D341Med (cell line): ENCODE results near the gene HDAC4.

Experiments
- DNase-seq: peaks from one replicate; pipeline ENCODE4 v3.0.0; 2012; ENCODE audit warnings: low spot score

Gene HDAC4

DNA sequence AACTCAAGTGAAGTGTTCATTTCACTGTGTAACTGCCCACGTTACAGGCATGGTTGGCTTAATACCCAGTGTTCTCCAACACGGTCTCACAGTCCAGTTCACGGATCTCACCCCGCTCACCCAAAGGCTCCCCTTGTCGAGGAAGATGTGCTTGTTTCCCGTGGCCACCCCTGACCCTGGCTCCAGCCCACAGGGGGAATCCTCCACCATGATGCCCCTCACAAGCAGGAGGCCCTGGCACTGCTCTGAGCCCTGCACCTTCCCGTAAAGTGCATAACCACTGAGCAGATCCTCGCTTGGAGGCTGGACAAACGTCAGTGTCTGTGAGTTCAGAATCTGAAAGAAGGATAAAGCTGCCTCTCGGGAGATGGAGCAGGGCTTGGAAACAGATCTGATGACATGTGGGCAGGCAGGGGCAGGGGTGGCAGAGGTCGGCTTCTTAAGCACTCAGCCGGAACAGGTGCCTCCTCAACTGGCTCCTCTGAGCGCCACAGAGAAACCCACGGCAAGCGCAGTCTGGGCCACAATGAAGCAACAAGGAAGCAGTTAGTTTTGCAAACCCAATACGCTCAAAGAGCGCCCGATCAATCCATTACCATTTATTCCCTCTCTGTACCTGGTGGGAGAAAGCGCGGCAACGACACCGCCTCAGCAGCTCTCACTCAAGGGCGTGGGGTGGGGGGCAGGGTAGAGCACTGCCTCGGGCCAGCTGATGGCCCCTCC is 17.6 kb downstream of the HDAC4 start:
- DNase-seq, result no peak

DNA sequence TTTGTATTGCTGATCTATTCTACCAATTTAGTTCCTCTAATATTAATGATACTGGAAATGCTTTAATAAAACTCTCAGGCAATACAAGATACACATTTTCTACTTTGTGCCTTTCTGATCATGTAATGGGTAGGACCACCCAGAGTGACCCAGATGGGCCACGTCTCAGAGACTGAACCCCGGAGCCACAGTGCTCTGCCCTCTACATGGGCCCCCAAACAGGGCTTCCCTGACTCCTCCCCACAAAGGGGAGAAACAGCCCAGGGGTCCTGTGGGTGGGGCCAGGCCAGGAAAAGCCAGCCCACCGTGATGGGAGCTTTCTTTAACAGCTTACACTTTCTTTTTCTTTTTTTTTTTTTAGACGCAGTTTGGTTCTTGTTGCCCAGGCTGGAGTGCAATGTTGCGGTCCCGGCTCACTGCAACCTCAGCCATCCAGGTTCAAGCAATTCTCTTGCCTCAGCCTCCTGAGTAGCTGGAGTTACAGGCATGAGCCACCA is 18.4 kb downstream of the HDAC4 start:
- no peak for DNase-seq

DNA sequence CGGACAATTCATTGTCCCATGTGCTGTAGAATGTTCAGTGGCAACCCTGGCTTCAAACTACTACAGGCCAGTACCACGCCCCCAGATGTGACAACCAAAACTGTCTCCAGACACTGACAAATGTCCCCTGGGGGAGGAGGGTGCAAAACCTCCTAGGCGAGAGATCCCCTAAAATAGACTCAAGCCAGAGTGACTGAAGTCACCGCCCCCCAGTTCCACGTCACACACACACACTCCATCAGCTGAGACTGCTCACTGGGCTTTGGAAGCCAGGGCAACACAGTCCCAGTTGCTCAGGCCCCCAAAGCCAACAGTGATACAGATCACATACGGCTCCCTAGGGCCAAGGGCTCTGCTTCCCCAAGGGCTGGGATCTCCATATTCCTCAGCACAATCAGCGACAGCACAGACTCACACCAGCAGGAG is 19.1 kb downstream of the HDAC4 start:
- no peak for DNase-seq

DNA sequence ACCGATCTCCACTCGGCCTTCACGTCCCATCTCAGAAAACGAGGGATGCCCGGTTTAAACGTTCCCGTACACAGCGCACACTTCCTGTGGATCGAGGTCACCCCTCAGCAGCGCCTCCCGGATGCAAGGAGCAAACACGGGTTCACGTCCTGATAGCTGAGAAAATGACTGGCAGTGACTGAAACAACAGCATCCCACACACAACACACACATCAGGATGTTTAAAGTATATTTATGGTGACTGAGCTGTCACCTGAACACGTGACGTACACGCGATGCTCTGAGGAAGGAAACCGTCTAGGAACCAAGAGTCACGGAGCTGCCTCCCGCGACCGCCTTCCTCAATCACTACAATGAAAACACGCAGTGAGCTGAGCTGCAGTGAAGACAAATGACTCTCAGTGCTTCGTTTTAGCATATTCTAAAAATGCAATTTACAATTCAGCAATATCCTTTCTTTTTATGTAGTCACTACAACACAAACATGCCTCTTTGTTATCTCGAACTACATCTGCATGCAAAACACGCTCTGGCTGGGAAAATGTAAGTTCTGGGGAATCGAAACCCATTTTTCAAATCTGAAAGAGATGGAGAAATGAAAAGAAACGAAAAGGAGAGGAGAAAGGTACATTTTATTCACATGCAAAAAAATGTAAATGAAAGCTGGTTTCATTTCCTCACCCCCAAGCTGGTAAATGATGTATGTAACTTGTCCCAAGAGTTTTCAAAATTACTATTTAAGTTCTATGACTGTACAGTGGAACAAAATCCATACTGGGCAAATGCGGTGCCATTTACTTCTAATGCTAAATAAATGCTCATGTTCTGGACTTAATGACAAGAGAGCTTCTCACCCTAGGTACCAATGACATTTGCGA is 19.8 kb downstream of the HDAC4 start:
- no peak for DNase-seq

- DNase-seq, result no peak
Measured at GRCh38 chr2:239379641-239380170, 21.1 kb downstream of the HDAC4 start.

- DNase-seq, result no peak
Measured at GRCh38 chr2:239378918-239379640, 21.7 kb downstream of the HDAC4 start.

DNA sequence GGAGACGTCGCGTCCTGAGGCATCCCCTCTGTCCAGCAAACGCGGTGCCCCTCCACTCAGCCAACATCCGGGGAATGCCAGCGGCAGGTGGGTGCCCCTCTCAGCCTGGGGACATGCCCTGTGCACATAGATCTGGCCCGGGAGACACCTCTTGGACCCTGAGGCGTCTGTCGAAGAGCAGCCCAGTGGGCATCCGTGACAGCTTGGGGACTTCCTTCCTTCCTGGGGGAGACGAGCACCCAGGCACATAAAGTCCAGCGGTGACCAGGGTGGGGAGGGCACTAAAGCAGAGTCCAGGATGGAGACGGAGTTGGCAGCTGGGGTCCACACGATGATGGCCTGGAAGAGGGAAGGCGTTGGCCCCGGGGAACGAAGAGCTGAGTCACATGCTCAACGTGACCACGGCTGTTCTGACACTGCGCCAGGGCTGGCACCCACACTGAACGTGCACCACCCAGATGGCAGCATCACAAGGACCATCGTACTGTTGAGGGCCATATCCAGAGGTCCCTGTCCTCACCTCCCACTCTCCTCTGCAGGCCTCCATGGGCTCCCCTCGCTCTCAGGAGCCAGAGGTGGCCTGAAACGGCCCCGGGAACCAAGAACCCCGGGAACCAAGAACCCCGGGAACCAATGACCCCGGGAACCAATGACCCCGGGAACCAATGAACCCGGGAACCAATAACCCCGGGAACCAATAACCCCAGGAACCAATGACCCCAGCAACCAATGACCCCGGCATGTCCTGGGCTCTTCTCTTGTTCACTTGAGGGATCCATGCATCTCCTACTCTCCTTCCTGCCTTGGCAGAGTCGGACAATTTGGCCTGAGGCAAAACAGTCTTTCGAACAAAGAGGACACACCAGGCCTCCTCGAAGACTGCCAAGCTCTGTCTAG is 22.6 kb downstream of the HDAC4 start:
- no peak for DNase-seq

DNA sequence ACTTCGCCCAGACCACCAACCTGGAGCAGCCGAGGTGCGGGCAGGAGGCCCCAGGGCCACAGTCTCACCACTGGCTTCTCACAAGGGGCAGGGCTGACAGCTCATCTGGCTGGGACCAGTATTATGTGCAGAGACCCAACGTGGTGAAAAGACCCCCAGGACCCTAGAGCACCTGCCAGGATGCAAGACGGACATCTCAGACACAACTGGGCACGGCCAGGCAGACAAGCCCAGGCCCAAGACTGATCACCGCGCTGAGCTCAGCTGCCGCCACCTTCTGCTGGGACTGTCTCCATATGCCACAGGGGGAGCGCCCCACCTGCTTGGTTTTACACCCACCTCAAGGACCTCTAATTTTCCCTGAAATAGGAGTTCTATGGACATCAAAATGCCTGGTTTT is 23.2 kb downstream of the HDAC4 start:
- no peak for DNase-seq

GRCh38 chr2:239376942-239377531 is 23.8 kb downstream of the HDAC4 start:
- no peak for DNase-seq

GRCh38 chr2:239376351-239376750 is 24.5 kb downstream of the HDAC4 start:
- no peak for DNase-seq

DNA sequence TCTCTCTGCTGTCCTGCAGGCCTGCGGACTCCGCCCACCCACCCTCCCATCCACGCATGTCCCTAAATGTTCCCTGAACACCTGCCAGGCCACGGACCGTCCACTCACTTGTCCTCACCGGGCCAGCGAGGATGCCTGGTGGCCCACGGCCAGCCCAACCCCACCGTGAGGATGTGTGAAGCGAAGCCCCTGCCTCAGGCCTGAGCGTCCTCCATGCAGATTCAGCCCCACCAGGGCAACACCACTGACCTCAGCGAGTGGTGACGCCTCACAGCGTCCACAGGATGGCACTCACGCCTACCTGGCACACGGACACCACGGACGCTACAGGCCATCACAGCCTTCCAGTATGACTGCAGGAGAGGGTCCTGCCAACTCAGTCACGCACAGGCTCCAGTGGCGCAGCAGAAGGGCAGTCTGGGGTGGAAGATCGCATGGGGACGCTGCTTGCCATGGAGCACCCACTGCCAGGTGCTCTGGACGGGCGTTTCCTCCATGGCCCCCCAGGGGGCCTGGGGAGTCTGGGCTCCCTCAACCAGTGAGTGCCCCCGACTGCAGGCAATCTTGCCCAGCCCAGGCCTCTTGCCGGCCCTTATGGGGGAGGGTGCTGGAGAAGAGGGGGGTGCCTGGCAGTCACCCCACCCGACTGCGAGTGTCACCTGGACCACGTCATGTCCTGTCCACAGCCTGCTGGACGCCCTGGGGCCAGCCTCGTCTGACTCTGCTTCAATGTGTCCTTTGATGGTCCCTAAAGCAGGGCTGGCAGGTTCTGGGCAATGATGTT is 25.4 kb downstream of the HDAC4 start:
- DNase-seq, result no peak

DNA sequence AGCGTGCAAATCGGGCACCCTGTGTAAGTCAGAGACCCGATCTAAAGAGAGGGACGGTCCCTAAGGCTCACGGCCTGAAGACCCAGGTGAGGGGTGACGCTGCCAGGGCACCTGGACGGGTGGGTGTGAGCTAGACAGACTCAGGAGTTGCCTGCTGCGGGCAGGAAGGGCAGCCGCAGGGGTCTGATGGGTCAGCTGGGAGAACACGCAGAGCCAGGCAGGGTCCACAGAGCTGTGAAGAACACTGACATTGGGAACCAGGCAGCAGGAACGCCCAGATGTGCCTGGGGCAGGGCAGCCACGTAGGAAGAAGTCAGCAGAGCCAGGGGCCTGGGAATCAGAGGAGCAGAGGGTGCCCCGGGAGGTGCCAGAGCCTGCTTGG is 25.9 kb downstream of the HDAC4 start:
- no peak for DNase-seq

GRCh38 chr2:239372835-239373234 is 28.0 kb downstream of the HDAC4 start:
- no peak for DNase-seq

GRCh38 chr2:239371726-239372686 is 28.8 kb downstream of the HDAC4 start:
- DNase-seq, result no peak

DNA sequence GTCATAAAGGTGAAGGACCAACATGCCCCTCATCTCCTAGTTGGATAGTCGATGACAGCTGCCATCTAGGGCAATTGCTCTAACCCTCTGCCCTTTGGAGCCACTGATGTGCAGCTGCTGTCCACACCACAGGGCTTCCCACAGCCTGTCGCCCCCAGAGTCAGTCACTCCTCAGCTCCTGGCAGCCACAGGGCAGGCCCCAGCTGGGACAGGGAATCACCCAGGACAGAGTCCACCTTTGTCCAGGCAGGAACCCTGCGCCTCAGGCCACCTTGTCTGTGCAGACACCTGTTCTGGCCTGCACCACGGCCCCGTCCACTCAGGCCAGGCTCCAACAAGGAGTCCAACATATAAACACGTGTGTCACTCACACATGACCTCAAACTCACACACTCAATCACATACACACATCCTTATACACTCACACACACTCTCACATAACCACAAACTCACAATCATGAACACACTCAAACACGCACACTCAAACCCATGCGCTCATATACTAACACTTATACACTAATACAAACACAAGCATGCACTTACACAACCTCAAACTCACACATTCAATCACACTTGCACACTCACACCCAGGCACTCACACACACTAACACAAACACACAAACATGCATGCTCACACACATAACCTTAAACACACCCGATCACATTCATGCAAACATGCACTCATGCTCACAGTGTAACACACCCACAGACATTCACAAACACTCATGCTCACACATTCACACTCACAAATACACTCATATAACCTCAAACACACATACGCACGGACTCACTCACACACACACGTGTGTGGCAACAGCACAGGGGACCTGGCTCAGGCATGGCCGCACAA is 29.7 kb downstream of the HDAC4 start:
- DNase-seq, result no peak

DNA sequence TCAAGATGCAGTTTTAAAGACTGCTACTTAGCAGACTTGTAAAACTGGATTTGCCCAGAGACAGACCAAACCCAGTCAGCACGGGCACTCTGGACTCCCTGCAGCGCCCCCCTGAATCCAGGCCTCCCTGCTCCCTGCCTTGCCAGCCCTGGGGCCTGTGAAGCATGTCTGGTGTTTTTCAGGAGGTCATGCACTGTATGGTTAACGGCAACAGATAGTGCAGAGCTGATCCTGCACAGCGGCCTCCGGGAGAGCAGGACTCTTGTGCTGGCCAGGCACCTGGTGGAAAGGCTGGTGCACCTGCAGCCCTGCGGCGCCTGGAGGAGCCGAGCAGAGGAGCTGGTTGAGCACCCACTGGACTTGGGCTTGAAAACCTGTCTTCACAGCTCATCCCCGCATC is 30.4 kb downstream of the HDAC4 start:
- DNase-seq, result no peak

GRCh38 chr2:239369631-239370161 is 31.1 kb downstream of the HDAC4 start:
- no peak for DNase-seq
